BLaER1 treated with 17β-estradiol and CSF1 and Interleukin-3, amounts not matched to agents 10 nM and 100 nM (cell line): Measurements from ENCODE around the gene C2orf49.

ENCODE experiments used
- H3K27ac ChIP-seq, 11 experiments: shearing (Covaris generic); formaldehyde crosslinking; 2 replicates each; pipeline ENCODE4 v1.8.1; 2022
- H3K27me3 ChIP-seq, 11 experiments: shearing (Covaris generic); formaldehyde crosslinking; 2 replicates each; pipeline ENCODE4 v1.8.1; 2022
- H3K36me3 ChIP-seq, 11 experiments: shearing (Covaris generic); formaldehyde crosslinking; 2 replicates each; pipeline ENCODE4 v1.8.1; 2022
- H3K4me1 ChIP-seq, 10 experiments: shearing (Covaris generic); formaldehyde crosslinking; 2 replicates each; pipeline ENCODE4 v1.8.1; 2022
- H3K4me2 ChIP-seq, 11 experiments: shearing (Covaris generic); formaldehyde crosslinking; 2 replicates each; pipeline ENCODE4 v1.8.1; 2022
- H3K4me3 ChIP-seq, 10 experiments: shearing (Covaris generic); formaldehyde crosslinking; 2 replicates each; pipeline ENCODE4 v1.8.1; 2022
- H3K9ac ChIP-seq, 11 experiments: shearing (Covaris generic); formaldehyde crosslinking; 2 replicates each; pipeline ENCODE4 v1.8.1; 2022
- H3K9me3 ChIP-seq, 11 experiments: shearing (Covaris generic); formaldehyde crosslinking; replicated peaks in 1 of 11; 2 replicates each; pipeline ENCODE4 v1.8.1; 2022
- H4K20me1 ChIP-seq, 11 experiments: shearing (Covaris generic); formaldehyde crosslinking; 2 replicates each; pipeline ENCODE4 v1.8.1; 2022
- Cebpa-rat ChIP-seq, 11 experiments: shearing (Covaris generic); IDR thresholded peaks; 2 replicates each; pipeline ENCODE4 v1.8.1; 2022

The C2orf49 gene

GRCh38 chr2:105371810-105372209 is 34.5 kb downstream of the C2orf49 start:
- Histone ChIP-seq H3K4me2 (no peak overlapping the region), H3K36me3 (no peaks in the 10 kb centered on the region), H3K4me3 (no peak overlapping the region), H3K9ac (peak overlapping the region in 1 of 11 experiments; percentile 34; a peak in 1 of 22 replicates), H3K27ac (no peak overlapping the region), H3K9me3 (no peaks in the 10 kb centered on the region), H4K20me1 (peaks cover 0 to 6% (median 0%) of the 10 kb centered on the region in 11 experiments; a peak in 1 of 22 replicates), H3K27me3 (no peaks in the 10 kb centered on the region), H3K4me1 (peaks cover 0 to 7% (median 0%) of the 10 kb centered on the region in 10 experiments; a peak in 2 of 20 replicates)
- no peak for TF ChIP-seq Cebpa-rat (IDR thresholded peaks at IDR 0.05)

- TF ChIP-seq Cebpa-rat (IDR thresholded peaks at IDR 0.05): no peak
- Histone ChIP-seq H3K36me3 (no peaks in the 10 kb centered on the region), H3K27me3 (no peaks in the 10 kb centered on the region), H3K27ac (no peak overlapping the region), H3K4me2 (no peak overlapping the region), H4K20me1 (peaks cover 0 to 6% (median 0%) of the 10 kb centered on the region in 11 experiments; a peak in 1 of 22 replicates), H3K4me3 (no peak overlapping the region), H3K9ac (no peak overlapping the region), H3K4me1 (peaks cover 0 to 7% (median 0%) of the 10 kb centered on the region in 10 experiments; a peak in 2 of 20 replicates), H3K9me3 (no peaks in the 10 kb centered on the region)
Observed at GRCh38 chr2:105373344-105373781, 36.0 kb downstream of the C2orf49 start.

GRCh38 chr2:105373895-105374401 is 36.6 kb downstream of the C2orf49 start:
- H3K36me3 ChIP-seq: no peaks in the 10 kb centered on the region
- no peak overlapping the region for H3K27ac ChIP-seq
- H3K4me1 ChIP-seq: peaks cover 0 to 7% (median 0%) of the 10 kb centered on the region in 10 experiments; a peak in 2 of 20 replicates
- no peak for TF ChIP-seq Cebpa-rat (IDR thresholded peaks at IDR 0.05)
- H3K9me3 ChIP-seq: no peaks in the 10 kb centered on the region
- no peaks in the 10 kb centered on the region for H3K27me3 ChIP-seq
- no peak overlapping the region for H3K4me2 ChIP-seq
- H3K4me3 ChIP-seq: no peak overlapping the region
- peaks cover 0 to 6% (median 0%) of the 10 kb centered on the region in 11 experiments; a peak in 1 of 22 replicates for H4K20me1 ChIP-seq
- H3K9ac ChIP-seq: no peak overlapping the region

GRCh38 chr2:105375001-105375561 is 37.7 kb downstream of the C2orf49 start:
- Histone ChIP-seq H3K9me3 (no peaks in the 10 kb centered on the region), H4K20me1 (peaks cover 0 to 6% (median 0%) of the 10 kb centered on the region in 11 experiments; a peak in 1 of 22 replicates), H3K36me3 (no peaks in the 10 kb centered on the region), H3K4me3 (no peak overlapping the region), H3K27me3 (no peaks in the 10 kb centered on the region), H3K9ac (no peak overlapping the region), H3K4me1 (peaks cover 0 to 8% (median under 1%) of the 10 kb centered on the region in 10 experiments; a peak in 4 of 20 replicates), H3K27ac (no peak overlapping the region), H3K4me2 (no peak overlapping the region)
- no peak for TF ChIP-seq Cebpa-rat (IDR thresholded peaks at IDR 0.05)

GRCh38 chr2:105376010-105376409 is 38.7 kb downstream of the C2orf49 start:
- Histone ChIP-seq H3K27ac (no peak overlapping the region), H4K20me1 (peaks cover 0 to 6% (median 0%) of the 10 kb centered on the region in 11 experiments; a peak in 1 of 22 replicates), H3K9ac (no peak overlapping the region), H3K27me3 (no peaks in the 10 kb centered on the region), H3K36me3 (no peaks in the 10 kb centered on the region), H3K4me2 (no peak overlapping the region), H3K4me3 (no peak overlapping the region), H3K4me1 (peaks cover 0 to 7% (median 0%) of the 10 kb centered on the region in 10 experiments; a peak in 2 of 20 replicates), H3K9me3 (no peaks in the 10 kb centered on the region)
- no peak for TF ChIP-seq Cebpa-rat (IDR thresholded peaks at IDR 0.05)

GRCh38 chr2:105376789-105377240 is 39.5 kb downstream of the C2orf49 start:
- Histone ChIP-seq H3K9me3 (no peaks in the 10 kb centered on the region), H3K4me1 (peaks cover 0 to 7% (median 0%) of the 10 kb centered on the region in 10 experiments; a peak in 2 of 20 replicates), H3K9ac (no peak overlapping the region), H3K36me3 (no peaks in the 10 kb centered on the region), H3K27ac (no peak overlapping the region), H3K27me3 (no peaks in the 10 kb centered on the region), H3K4me2 (no peak overlapping the region), H4K20me1 (peaks cover 0 to 6% (median 0%) of the 10 kb centered on the region in 11 experiments; a peak in 1 of 22 replicates), H3K4me3 (no peak overlapping the region)
- TF ChIP-seq Cebpa-rat (IDR thresholded peaks at IDR 0.05): no peak

GRCh38 chr2:105377871-105378270 is 40.5 kb downstream of the C2orf49 start:
- no peak for TF ChIP-seq Cebpa-rat (IDR thresholded peaks at IDR 0.05)
- no peak overlapping the region for H3K9ac ChIP-seq
- H3K36me3 ChIP-seq: no peaks in the 10 kb centered on the region

GRCh38 chr2:105378276-105378840 is 41.0 kb downstream of the C2orf49 start:
- Histone ChIP-seq H3K9ac (no peak overlapping the region), H3K36me3 (no peaks in the 10 kb centered on the region), H3K4me3 (no peak overlapping the region), H3K4me2 (no peak overlapping the region), H4K20me1 (peaks cover 0 to 6% (median 0%) of the 10 kb centered on the region in 11 experiments; a peak in 1 of 22 replicates), H3K27me3 (no peaks in the 10 kb centered on the region), H3K9me3 (no peaks in the 10 kb centered on the region), H3K4me1 (peaks cover 5 to 12% (median 7%) of the 10 kb centered on the region in 10 experiments; a peak in 19 of 20 replicates), H3K27ac (no peak overlapping the region)
- TF ChIP-seq Cebpa-rat (IDR thresholded peaks at IDR 0.05): no peak

More at GRCh38 chr2:105377871-105378270, 40.5 kb downstream of the C2orf49 start:
- Histone ChIP-seq H3K4me1 (peaks cover under 1 to 7% (median 2%) of the 10 kb centered on the region in 10 experiments; a peak in 14 of 20 replicates), H3K4me2 (no peak overlapping the region), H4K20me1 (peaks cover 0 to 6% (median 0%) of the 10 kb centered on the region in 11 experiments; a peak in 1 of 22 replicates), H3K27ac (no peak overlapping the region), H3K4me3 (no peak overlapping the region), H3K27me3 (no peaks in the 10 kb centered on the region), H3K9me3 (no peaks in the 10 kb centered on the region)

GRCh38 chr2:105378921-105379383 is 41.6 kb downstream of the C2orf49 start:
- no peak for TF ChIP-seq Cebpa-rat (IDR thresholded peaks at IDR 0.05)
- Histone ChIP-seq H3K9ac (no peak overlapping the region), H3K9me3 (no peaks in the 10 kb centered on the region), H3K4me3 (no peak overlapping the region), H3K4me1 (peaks cover 10 to 17% (median 13%) of the 10 kb centered on the region in 10 experiments; a peak in 19 of 20 replicates), H3K27ac (no peak overlapping the region), H4K20me1 (peaks cover 0 to 6% (median 0%) of the 10 kb centered on the region in 11 experiments; a peak in 1 of 22 replicates), H3K27me3 (no peaks in the 10 kb centered on the region), H3K36me3 (no peaks in the 10 kb centered on the region), H3K4me2 (no peak overlapping the region)
